SJCRH30 (cell line): ENCODE data around the gene NTSR2. TPM values are rescaled to one million over a fixed set of nuclear protein-coding genes. Genes with fewer than 3 reads are reported as not detected.

Experiments used
- DNase-seq, 2 experiments: peaks; one replicate each; pipeline ENCODE4 v3.0.0-alpha.2; 2015 to 2020
- H3K27ac ChIP-seq: fragments of 250-450 bp; sonication (Bioruptor Pico); 2 replicates; pipeline ENCODE4 v1.5.1; 2020; ENCODE audit warnings: mild to moderate bottlenecking, moderate library complexity
- H3K27me3 ChIP-seq: fragments of 250-450 bp; sonication (Bioruptor Pico); 2 replicates; pipeline ENCODE4 v1.5.1; 2020; ENCODE audit warnings: mild to moderate bottlenecking, moderate library complexity
- H3K36me3 ChIP-seq: fragments of 250-450 bp; sonication (Bioruptor Pico); 2 replicates; pipeline ENCODE4 v1.5.1; 2020; ENCODE audit warnings: mild to moderate bottlenecking, moderate library complexity
- H3K4me1 ChIP-seq: fragments of 250-450 bp; sonication (Bioruptor Pico); 2 replicates; pipeline ENCODE4 v1.5.1; 2020; ENCODE audit warnings: mild to moderate bottlenecking, moderate library complexity
- H3K4me3 ChIP-seq: fragments of 250-450 bp; sonication (Bioruptor Pico); 2 replicates; pipeline ENCODE4 v1.5.1; 2020; ENCODE audit warnings: mild to moderate bottlenecking, moderate library complexity
- H3K9me3 ChIP-seq: fragments of 250-450 bp; sonication (Bioruptor Pico); replicated peaks from 2 replicates; pipeline ENCODE4 v1.5.1; 2020; ENCODE audit warnings: mild to moderate bottlenecking, moderate library complexity
- total RNA-seq: library from RNA; depleted of rRNA; stranded (reverse); fragments of >200 nt; shearing (Covaris generic); gene quantifications from 2 replicates; pipeline ENCODE4 v1.2.3, GENCODE V29; 2014

Gene NTSR2
- total RNA-seq, 1 experiment from 2014 or later = not detected

DNA sequence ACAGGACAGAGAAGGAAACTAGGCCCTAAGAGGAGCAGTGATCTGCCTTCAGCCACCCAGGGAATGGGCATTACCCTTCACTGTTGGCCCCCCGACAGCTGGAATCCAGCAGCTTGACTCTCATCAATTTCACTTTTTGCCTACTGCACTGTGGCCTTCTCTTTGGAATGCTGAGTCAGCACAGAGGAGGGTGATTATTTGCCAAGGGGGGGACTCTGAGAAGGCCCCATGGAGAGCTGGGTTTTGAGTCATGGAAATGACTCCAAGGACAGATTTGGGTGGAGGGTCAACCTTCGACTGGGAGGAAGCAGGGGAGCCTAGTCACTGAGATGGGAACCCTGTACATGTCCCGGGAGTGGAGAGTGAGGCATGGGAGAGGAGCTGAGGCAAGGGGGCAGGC is 38.1 kb upstream of the NTSR2 start:
- no peak overlapping the region for H3K27ac ChIP-seq
- no peak for DNase-seq
- H3K4me3 ChIP-seq = no peak overlapping the region
- no peaks in the 10 kb centered on the region; the same call in none of the 2 replicates for H3K27me3 ChIP-seq
- no peaks in the 10 kb centered on the region for H3K9me3 ChIP-seq
- no peaks in the 10 kb centered on the region for H3K4me1 ChIP-seq
- no peaks in the 10 kb centered on the region for H3K36me3 ChIP-seq

DNA sequence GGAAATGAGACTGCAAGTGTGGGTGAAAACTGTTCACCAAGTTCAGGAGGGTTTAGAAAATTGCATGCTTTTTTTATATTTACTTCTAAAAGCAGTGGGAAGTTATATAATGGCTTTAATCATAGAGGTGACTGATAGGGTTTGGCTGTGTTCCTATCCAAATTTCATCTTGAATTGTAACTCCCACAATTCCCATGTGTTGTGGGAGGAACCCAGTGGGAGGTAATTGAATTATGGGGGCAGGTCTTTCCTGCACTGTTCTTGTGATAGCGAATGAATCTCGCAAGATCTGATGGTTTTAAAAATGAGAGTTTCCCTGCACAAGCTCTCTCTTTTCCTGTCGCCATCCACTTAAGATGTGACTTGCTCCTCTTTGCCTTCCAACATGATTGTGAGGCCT is 35.7 kb upstream of the NTSR2 start:
- Histone ChIP-seq H3K27me3 (no peaks in the 10 kb centered on the region; the same call in 1 of the 2 replicates), H3K36me3 (no peaks in the 10 kb centered on the region), H3K4me3 (no peak overlapping the region), H3K9me3 (no peaks in the 10 kb centered on the region), H3K4me1 (no peaks in the 10 kb centered on the region; the same call in 1 of the 2 replicates), H3K27ac (no peak overlapping the region)
- no peak for DNase-seq

DNA sequence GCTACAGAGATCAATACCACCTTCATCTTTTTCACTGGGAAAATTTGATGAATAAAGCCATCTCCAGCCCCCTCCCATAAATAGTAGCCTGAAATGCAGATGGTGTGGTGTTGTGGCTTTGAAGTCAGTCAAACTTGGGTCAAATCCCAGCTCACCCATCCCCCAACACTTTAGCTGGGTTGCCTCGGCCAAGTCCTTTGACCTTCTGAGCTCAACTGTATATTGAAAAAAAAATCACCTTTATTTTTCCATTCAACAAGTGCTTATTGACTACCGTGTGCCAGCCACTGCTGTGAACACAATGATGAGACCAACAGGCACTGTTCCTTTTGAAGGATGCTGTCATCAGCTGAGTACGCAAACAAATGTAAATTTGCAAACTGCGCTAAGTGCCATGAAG is 35.1 kb upstream of the NTSR2 start:
- H3K4me3 ChIP-seq = no peak overlapping the region
- H3K4me1 ChIP-seq = no peaks in the 10 kb centered on the region; the same call in 1 of the 2 replicates
- no peaks in the 10 kb centered on the region for H3K36me3 ChIP-seq
- H3K9me3 ChIP-seq = no peaks in the 10 kb centered on the region
- H3K27me3 ChIP-seq = no peaks in the 10 kb centered on the region; the same call in 1 of the 2 replicates
- H3K27ac ChIP-seq = no peak overlapping the region
- DNase-seq = no peak

DNA sequence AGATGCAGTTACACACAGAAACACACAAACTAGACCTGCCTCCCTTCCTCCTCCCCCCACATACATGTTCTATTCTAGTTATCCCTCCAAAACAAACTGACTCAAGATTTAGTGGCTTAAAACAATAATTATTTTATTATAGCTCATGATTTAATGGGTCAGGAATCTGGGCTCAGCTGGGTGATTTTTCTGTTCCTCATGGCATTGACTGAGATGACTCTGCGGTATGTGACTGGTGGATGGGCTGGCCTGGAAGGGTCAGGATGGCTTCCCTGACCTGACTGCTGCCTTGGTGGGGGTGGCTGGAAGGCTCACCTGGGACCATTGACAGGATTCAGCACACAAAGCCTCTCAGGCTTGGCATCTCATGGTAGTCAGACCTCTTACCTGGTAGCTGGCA is 33.7 kb upstream of the NTSR2 start:
- Histone ChIP-seq H3K4me1 (peaks cover 4% of the 10 kb centered on the region), H3K27ac (no peak overlapping the region), H3K27me3 (no peaks in the 10 kb centered on the region), H3K9me3 (no peaks in the 10 kb centered on the region), H3K4me3 (no peak overlapping the region), H3K36me3 (no peaks in the 10 kb centered on the region)
- no peak for DNase-seq

DNA sequence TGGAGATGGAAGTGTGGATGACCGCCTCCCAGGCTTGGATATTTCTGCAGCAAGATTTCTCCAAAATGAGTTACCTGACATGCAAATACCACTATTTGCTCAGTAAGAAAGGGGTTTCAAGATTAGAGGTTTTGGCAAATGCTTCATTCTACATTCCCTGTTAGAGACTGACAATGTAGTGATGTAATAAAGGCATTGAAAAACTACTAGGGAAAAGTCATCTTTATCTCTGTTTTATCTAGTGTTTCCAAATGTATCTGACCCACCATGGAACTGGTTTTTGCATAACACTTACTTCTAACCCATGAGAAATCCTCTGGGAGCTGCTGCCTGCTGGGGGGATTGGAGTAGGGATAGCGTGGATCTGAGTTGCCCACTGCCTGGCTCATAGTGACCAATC is 33.0 kb upstream of the NTSR2 start:
- peaks cover 9% of the 10 kb centered on the region for H3K4me1 ChIP-seq
- no peaks in the 10 kb centered on the region for H3K27me3 ChIP-seq
- H3K9me3 ChIP-seq = no peaks in the 10 kb centered on the region
- no peak for DNase-seq
- H3K4me3 ChIP-seq = no peak overlapping the region
- no peaks in the 10 kb centered on the region for H3K36me3 ChIP-seq
- H3K27ac ChIP-seq = no peak overlapping the region

DNA sequence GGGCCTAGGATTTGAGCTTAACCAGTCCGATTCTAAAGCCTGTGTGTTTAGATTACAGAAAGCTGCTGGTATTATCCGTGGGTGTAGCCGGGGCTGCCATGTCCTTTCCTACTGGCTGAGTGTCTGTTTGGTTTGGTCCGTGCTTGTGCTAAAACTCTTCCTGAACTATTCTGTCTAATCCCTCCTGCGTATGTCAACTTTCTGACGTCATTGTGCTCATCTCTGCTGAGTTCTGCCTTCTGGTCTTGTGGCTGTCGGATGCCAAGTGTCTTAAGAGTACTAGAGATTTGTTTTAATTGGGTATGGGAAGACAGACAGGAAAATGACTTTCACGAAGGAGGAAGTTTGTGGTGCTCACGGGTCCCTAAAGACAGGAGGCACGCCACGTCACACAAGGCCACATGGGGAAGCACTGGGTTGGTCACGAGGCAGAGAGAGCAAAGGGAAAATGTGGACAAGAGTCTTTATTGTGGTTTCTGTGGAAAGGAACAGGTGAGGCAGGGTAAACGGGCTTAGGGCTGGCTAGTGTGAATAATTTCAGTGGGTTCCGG is 31.8 kb upstream of the NTSR2 start:
- Histone ChIP-seq H3K27ac (no peak overlapping the region), H3K4me1 (peaks cover 16% of the 10 kb centered on the region), H3K36me3 (no peaks in the 10 kb centered on the region), H3K27me3 (no peaks in the 10 kb centered on the region), H3K9me3 (no peaks in the 10 kb centered on the region), H3K4me3 (no peak overlapping the region)
- DNase-seq = peak; percentile 30 to 51

DNA sequence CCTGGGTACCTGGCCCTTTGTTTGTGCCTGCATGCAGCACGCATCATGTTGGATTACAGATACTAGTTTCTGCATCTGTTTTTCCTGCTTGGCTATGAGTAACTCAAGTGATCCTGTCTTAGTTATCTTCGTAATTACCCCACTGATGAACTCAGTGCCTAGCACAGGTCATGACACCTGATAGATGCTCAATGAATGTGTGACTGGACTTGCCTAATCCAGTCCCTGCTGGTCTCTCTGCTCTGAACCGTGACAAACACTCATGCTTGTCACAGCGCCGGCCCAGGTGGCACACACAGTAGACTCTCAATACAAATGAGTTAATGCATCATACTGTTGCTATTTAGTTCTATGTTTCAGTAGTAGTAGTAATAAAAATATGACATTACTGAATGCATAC is 31.2 kb upstream of the NTSR2 start:
- no peak for DNase-seq
- Histone ChIP-seq H3K36me3 (no peaks in the 10 kb centered on the region), H3K27me3 (no peaks in the 10 kb centered on the region), H3K9me3 (no peaks in the 10 kb centered on the region), H3K4me1 (peaks cover 16% of the 10 kb centered on the region), H3K4me3 (no peak overlapping the region), H3K27ac (no peak overlapping the region)

DNA sequence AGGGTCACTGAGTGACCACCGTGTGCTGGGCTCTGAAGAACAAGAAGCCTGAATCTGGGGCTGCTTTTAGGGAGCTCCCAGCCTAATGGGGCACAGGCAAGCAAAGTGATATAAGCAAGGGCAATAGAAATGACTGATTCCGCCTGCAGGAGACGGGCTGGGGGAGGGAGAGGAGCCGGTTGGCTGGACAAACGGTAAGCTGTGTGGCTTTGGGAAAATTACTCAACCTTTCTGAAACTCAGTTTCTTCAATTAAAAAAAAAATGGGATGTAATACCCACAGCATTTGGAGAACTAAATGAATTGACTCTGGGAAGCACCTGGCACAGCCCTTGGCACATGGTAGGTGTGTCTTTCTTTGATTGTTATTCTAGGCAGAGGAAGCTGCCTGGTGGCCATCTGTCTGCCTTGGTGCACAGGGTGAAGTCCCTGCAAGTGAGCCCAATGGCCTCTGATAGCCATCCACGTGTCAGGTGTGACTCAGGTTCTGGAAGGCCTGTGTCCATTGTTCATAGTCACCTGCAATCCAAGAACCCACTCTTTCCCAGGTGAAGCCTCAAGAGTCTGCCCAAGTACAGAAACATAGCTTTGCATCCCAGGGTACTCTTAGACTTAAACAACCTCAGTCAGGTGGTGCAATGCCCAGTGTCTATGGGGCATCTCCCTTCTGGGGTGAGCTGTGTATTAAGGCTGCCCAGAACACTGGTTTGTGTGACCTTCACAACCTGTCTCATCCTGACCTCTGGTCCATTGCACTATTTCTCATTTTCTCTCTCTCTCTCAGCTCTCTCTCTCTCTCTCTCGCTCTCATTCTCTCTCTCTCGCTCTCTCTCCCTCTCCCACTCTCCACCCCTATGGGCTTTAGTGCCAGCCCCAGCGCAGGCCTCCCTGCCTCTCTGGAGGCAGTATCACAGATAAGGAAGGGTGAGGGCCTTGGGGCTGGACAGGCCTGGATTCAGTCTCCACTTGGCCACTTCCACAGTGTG is 30.0 kb upstream of the NTSR2 start:
- Histone ChIP-seq H3K27me3 (no peaks in the 10 kb centered on the region), H3K4me1 (peaks cover 16% of the 10 kb centered on the region), H3K27ac (no peak overlapping the region), H3K4me3 (no peak overlapping the region), H3K36me3 (no peaks in the 10 kb centered on the region), H3K9me3 (no peaks in the 10 kb centered on the region)
- DNase-seq = no peak

DNA sequence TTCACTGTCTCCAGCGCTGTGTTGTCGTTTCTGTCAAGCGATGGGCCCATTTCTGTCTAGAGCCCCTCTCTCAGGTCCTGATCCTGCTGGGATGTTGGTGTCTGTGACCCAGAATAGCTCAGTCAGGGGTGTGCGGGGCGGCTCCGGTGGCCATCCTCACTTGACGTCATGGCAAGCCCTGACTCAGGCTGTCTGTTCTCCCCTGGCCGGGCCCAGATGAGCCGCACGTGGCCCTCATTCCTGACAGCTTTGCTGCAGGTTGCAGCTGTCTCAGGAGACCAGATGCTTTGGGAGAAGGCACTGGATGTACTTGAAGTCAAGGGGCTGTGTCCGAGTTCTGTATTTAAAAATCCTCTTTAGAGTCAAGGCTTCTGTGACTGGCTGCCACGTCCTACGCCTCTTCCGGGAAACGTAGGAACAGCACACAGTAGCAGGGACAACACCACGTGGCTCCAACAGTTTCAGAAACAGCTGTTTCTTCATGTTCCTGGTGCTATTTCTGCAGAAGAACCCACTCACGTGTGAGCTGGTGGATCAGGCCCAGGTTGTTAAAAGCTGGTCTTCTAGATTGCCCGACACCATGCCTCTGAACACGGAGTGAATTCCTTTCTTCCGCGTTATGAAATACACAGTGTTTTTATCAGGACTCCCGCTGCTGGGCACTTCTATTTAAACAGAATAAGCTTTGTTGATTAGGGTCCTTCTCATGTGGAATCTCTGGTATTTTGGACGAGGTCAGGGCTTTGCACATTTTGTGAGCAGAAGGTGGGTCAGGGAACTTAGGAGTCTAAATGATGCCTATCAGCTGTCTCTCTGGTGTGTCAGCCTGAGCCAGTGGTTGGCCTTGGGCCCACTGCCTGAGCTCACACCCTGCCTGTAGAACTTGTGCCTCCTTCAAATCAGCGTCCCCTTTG is 28.3 kb upstream of the NTSR2 start:
- Histone ChIP-seq H3K36me3 (no peaks in the 10 kb centered on the region), H3K4me1 (peaks cover 16% of the 10 kb centered on the region), H3K27me3 (no peaks in the 10 kb centered on the region), H3K9me3 (no peaks in the 10 kb centered on the region), H3K27ac (peak overlapping the region; percentile 22), H3K4me3 (peak overlapping the region; percentile 10)
- peak; percentile 52 to 58 for DNase-seq

DNA sequence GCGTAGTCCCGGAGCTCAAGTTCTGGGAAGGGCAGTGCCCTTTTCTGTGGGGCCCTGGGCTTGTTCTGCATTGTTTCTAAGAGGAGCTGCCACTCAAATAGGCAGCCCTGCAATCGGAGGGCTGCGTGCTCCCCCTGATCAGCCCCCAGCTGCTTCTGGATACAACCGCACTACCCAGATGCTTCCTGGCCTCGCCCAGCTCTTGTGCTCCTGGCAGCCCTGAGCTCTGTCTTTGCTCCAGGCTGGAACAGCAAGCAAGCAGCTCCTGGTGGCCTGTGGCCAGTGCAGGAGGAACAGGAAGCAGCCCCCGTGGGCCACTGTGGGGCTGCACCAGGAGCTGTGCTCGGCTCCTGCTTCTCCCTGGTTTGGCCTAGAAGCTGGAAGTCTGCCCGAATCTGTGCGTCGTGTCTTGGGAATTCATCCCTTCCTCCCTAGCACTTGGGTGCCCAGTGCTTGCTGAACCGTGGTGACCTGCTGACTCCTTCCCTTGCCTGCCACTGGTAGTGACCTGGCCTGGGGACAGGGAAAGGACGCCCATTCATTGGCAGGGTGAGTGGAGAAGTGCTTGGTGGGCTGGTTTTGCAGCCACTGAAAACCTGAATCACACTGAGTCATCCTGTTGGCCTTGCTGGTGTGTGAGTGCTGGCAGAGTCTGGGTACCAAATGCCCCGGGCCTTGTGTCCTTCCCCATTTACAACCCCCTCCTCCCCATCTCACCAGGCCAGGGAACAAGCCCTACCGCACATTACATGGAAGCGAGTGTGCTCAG is 27.3 kb upstream of the NTSR2 start:
- no peak overlapping the region for H3K4me3 ChIP-seq
- H3K4me1 ChIP-seq = peaks cover 16% of the 10 kb centered on the region
- H3K27me3 ChIP-seq = no peaks in the 10 kb centered on the region
- no peaks in the 10 kb centered on the region for H3K36me3 ChIP-seq
- peak in 1 of 2 experiments; percentile 34 for DNase-seq
- H3K9me3 ChIP-seq = no peaks in the 10 kb centered on the region
- no peak overlapping the region for H3K27ac ChIP-seq

DNA sequence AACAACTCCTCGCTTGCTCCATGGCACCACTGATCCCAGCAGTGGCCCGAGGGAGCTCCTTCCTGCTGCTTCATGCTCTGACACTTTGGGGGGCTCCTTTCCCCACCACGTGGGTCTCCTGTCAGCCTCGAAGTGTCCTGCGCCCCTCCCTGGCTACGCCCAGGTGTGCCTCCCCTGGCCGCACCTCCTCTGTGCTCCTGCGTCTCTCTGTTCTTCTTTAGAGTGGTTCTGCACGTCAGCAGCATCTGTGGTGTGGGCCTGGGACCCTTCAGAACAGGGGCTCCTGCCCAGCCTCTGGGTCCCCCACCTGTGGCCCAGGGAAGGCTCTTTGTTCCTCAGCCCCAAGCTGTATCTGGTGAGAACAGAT is 26.7 kb upstream of the NTSR2 start:
- peaks cover 16% of the 10 kb centered on the region for H3K4me1 ChIP-seq
- no peak overlapping the region for H3K4me3 ChIP-seq
- no peaks in the 10 kb centered on the region for H3K9me3 ChIP-seq
- H3K36me3 ChIP-seq = no peaks in the 10 kb centered on the region
- DNase-seq = no peak
- H3K27me3 ChIP-seq = no peaks in the 10 kb centered on the region
- no peak overlapping the region for H3K27ac ChIP-seq

DNA sequence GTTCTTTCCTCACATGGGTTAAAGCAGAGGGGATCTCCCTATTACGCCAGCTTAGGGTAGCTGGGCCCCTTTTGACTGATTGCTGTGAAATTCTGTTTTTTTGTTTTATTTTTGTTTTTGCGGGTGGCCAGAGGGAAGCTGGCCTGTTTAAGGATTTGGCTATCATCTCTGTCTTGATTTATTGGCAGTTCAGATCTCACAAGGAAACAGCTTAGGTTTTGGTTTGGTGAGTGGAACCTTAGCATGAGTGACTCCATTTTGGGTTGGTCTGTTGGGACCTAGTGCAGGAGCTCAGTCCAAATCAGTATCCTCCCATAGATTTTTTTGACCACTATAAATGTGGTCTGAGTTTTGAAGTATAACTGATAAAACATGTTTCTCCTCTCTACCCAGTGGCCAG is 25.6 kb upstream of the NTSR2 start:
- Histone ChIP-seq H3K27me3 (no peaks in the 10 kb centered on the region), H3K36me3 (no peaks in the 10 kb centered on the region), H3K4me3 (no peak overlapping the region), H3K27ac (no peak overlapping the region), H3K4me1 (peaks cover 16% of the 10 kb centered on the region), H3K9me3 (no peaks in the 10 kb centered on the region)
- no peak for DNase-seq

DNA sequence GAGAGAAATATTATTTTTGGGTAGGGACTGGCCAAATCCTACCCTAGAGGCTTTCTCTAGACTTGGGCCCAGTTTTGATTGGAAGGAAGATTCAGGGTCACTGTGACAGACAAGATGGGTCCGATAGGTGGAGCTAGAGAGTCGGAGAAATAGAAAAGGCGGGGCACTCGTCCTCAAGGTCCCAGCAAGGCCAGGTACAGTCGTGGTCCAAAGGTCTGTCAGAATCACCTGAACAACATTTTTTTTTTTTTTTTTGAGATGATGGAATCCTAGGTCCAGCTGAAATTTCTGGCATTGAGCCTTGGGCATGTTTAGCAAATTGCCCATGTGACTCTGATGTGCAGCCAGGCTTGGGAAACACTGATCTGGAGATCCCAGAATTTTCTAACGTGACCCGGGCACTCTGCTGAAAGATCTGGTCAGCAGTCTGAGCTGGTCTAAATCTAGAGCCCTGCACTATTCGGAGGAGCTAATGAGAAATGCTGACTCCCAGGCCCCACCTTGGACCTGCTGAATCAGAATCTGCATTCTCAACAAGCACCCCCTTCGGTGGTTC is 23.0 kb upstream of the NTSR2 start:
- Histone ChIP-seq H3K9me3 (no peaks in the 10 kb centered on the region), H3K27ac (no peak overlapping the region), H3K4me3 (no peak overlapping the region), H3K27me3 (no peaks in the 10 kb centered on the region), H3K36me3 (no peaks in the 10 kb centered on the region), H3K4me1 (peaks cover 12% of the 10 kb centered on the region)
- DNase-seq = peak; percentile 58 to 87

DNA sequence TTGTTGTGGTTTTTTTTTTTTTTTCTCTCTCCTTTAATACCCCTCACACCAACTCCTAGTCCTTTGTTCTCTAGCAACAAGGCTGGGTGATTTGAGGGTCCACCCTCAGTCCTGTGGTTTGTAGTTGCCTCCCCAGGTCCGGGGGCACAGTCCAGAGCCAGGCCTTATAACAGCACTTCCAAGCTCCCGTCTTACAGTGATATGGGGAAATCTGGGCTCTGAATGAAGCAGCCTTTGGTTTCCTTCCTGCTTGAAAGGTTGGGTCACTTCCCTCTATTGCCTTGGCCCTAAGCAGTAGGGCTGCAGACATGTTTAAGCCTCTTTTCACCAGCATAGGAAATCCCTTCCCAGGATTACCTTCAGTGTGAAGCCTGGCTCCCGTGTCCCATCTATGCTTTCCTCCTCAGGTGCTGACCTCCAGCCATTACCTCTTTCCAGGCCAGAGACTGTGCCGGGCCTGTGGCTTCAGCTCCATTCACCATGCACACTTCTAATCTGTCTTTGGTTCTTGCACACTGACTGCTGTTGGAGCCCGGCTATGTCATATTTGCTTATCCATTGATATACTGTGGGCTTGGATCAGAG is 21.2 kb upstream of the NTSR2 start:
- no peak overlapping the region for H3K27ac ChIP-seq
- no peak overlapping the region for H3K4me3 ChIP-seq
- no peaks in the 10 kb centered on the region for H3K27me3 ChIP-seq
- H3K9me3 ChIP-seq = no peaks in the 10 kb centered on the region
- DNase-seq = no peak
- no peaks in the 10 kb centered on the region for H3K36me3 ChIP-seq
- peaks cover 4% of the 10 kb centered on the region for H3K4me1 ChIP-seq
